ENCODE measurements around the gene SLC35D3. TPM values are rescaled to one million over a fixed set of nuclear protein-coding genes. Genes with fewer than 3 reads are reported as not detected.
A peak's percentile ranks its signal among the peaks of the same experiment; 100 is the strongest.

Gene SLC35D3
- polyA plus RNA-seq, 1 experiment: not detected

DNA sequence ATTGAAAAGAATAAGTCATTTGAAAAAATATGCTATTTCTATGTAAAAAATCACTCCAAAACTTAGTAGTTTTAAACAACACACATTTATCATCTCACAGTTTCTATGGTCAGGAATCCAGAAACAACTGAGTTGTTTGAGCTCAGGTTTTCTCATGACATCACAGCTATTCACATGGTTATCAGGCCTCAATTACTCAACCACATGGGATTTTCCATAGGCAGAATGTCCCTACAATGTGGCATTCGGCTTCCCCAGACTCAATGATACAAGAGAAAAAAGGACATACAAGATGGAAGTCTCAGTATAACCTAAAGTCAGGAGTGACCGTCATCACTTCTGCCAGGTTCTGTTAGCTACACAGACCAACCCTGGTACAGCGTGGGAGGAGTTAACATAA is 3.4 kb upstream of the SLC35D3 start:
- Histone ChIP-seq H3K27me3 (ENCODE audit: control insufficient read depth, insufficient read depth, low read length) (peaks cover 26% of the 10 kb centered on the region), H3K4me3 (ENCODE audit: low read depth, low read length) (no peak overlapping the region), H3K36me3 (ENCODE audit: control insufficient read depth, insufficient read depth, low read length) (no peaks in the 10 kb centered on the region)
- TF ChIP-seq, protein P1, sequence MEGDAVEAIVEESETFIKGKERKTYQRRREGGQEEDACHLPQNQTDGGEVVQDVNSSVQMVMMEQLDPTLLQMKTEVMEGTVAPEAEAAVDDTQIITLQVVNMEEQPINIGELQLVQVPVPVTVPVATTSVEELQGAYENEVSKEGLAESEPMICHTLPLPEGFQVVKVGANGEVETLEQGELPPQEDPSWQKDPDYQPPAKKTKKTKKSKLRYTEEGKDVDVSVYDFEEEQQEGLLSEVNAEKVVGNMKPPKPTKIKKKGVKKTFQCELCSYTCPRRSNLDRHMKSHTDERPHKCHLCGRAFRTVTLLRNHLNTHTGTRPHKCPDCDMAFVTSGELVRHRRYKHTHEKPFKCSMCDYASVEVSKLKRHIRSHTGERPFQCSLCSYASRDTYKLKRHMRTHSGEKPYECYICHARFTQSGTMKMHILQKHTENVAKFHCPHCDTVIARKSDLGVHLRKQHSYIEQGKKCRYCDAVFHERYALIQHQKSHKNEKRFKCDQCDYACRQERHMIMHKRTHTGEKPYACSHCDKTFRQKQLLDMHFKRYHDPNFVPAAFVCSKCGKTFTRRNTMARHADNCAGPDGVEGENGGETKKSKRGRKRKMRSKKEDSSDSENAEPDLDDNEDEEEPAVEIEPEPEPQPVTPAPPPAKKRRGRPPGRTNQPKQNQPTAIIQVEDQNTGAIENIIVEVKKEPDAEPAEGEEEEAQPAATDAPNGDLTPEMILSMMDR (IDR thresholded peaks at IDR 0.05; ENCODE audit: insufficient read depth, low read depth, low read length): no peak
- no peak for DNase-seq (ENCODE audit: low read depth)
- CTCF ChIA-PET: interaction anchor here (0.6 kb wide), 1 partner anchor 296 kb away, joined by 3 read pairs; no protein-coding TSS in a partner anchor
- POLR2A ChIA-PET: no interaction called here

DNA sequence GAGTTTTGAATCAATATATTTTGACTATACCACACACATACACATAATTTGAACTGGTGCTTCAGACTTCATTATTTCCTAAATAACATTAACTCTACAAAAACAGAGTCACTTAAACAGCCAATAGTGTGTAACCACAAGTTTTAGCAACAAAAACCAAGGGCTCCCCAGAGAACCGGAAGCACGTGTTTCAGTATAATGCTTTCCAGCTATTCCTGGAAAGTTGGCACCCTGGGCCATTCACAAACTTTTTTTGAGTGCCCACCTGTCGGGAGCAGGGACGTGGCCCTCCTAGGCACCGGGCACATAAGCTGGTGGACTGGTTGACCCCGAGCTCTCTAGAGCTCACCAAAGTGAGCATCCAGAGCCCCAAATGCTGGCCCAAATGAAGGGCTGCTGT is 1.9 kb upstream of the SLC35D3 start:
- TF ChIP-seq, protein P1 (IDR thresholded peaks at IDR 0.05; ENCODE audit: insufficient read depth, low read depth, low read length): no peak
- Histone ChIP-seq H3K36me3 (ENCODE audit: control insufficient read depth, insufficient read depth, low read length) (no peaks in the 10 kb centered on the region), H3K4me3 (ENCODE audit: low read depth, low read length) (no peak overlapping the region), H3K27me3 (ENCODE audit: control insufficient read depth, insufficient read depth, low read length) (peaks cover 36% of the 10 kb centered on the region)
- CTCF ChIA-PET: interaction anchor here (2.4 kb wide), 1 partner anchor 12 kb away, joined by 8 read pairs; no protein-coding TSS in a partner anchor
- POLR2A ChIA-PET: no interaction called here
- no peak for DNase-seq (ENCODE audit: low read depth)

DNA sequence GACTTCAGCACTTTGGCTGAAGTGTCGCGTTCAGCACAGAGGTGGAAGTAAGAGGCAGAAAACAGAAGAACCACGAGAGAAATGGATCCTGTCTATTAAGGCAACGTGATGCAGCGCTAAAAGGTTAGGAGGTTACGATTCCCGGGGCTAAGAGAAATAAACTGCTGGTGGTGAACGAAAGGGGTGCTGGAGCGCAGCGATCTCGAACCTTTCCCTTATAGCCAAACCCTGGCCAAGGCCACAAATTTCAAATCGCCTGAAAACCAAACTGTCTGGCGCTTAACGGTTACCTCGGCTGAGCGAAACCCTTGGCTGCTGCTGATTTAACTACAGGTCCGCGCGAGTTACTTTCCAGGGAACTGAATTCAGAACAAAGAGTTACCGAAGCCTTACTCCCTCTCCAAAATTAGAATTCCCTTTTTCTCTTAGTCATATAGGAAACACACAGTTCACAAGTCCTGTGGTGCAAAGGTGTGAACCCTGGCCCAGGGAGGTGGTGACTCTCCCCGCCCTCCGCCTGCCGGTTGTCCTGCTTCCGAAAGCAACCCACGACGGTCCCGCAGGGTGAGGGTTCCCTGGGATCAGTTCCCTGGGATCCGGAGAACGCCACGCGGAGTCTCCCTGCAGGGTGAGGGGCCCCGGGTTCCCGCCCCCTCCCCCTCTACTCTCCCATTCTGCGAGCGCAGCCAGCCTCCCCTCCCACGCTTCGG is 1.3 kb upstream of the SLC35D3 start:
- ChIA-PET POLR2A (no interaction called here), CTCF (interaction anchor here (1.9 to 2.4 kb wide), 2 partner anchors 11 to 277 kb away, joined by 7 to 8 read pairs; no protein-coding TSS in a partner anchor)
- TF ChIP-seq, protein P1 (IDR thresholded peaks at IDR 0.05; ENCODE audit: insufficient read depth, low read depth, low read length): no peak
- Histone ChIP-seq H3K4me3 (ENCODE audit: low read depth, low read length) (peak overlapping the region; percentile 44), H3K36me3 (ENCODE audit: control insufficient read depth, insufficient read depth, low read length) (no peaks in the 10 kb centered on the region), H3K27me3 (ENCODE audit: control insufficient read depth, insufficient read depth, low read length) (peaks cover 36% of the 10 kb centered on the region)
- no peak for DNase-seq (ENCODE audit: low read depth)

DNA sequence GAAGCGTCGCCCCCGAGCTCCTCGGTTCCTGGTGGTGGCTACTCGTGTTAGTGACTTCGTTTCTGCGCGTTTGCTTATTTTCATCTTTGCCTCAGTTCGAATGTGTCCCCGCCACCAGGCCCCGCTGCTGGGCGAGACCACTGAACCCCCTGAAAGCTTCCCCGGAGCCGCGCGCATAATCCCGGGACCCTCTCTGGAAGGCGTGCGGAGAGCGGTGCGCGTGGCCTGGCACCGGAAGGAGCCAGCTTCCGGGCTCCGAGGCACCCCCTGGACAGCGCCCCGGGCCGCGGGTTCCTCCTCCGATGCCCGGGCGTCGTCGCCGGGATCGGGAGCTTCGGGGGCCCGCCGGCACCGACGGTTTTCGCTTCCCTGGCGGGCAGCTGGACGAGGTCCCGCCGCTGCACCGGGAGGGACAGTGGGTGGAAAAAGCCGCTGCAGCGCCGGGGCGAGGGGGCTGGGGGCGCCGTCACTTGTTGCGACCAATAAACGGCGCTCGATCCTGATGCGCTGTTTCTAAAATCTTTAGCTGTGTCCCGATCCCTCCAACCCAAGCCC is 643 bp upstream of the SLC35D3 start:
- no peak for DNase-seq (ENCODE audit: low read depth)
- Histone ChIP-seq H3K4me3 (ENCODE audit: low read depth, low read length) (peak overlapping the region; percentile 44), H3K27me3 (ENCODE audit: control insufficient read depth, insufficient read depth, low read length) (peaks cover 37% of the 10 kb centered on the region), H3K36me3 (ENCODE audit: control insufficient read depth, insufficient read depth, low read length) (no peaks in the 10 kb centered on the region)
- TF ChIP-seq, protein P1 (IDR thresholded peaks at IDR 0.05; ENCODE audit: insufficient read depth, low read depth, low read length): no peak
- CTCF ChIA-PET: interaction anchor here (0.5 to 2.4 kb wide), 3 partner anchors 10 to 277 kb away, joined by 3 to 8 read pairs (median 7); no protein-coding TSS in a partner anchor
- POLR2A ChIA-PET: no interaction called here

DNA sequence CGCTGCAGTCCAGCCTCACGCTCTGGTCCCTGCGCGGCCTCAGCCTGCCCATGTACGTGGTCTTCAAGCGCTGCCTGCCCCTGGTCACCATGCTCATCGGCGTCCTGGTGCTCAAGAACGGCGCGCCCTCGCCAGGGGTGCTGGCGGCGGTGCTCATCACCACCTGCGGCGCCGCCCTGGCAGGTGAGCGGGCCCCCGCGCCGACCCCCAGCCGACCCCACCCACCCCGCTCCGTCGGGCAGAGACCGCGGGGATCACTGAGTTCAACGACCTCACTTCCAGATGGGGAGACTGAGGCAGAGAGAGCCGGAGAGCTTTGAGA is 545 bp downstream of the SLC35D3 start:
- Histone ChIP-seq H3K27me3 (ENCODE audit: control insufficient read depth, insufficient read depth, low read length) (peaks cover 37% of the 10 kb centered on the region), H3K36me3 (ENCODE audit: control insufficient read depth, insufficient read depth, low read length) (no peaks in the 10 kb centered on the region)
- TF ChIP-seq, protein P1 (IDR thresholded peaks at IDR 0.05; ENCODE audit: insufficient read depth, low read depth, low read length): no peak

More for the DNA sequence above, 545 bp downstream of the SLC35D3 start:
- CTCF ChIA-PET: interaction anchor here (0.6 to 2.4 kb wide), 3 partner anchors 9 to 782 kb away, joined by 3 to 8 read pairs (median 7); no protein-coding TSS in a partner anchor
- no peak for DNase-seq (ENCODE audit: low read depth)
- peak overlapping the region; percentile 31 for H3K4me3 ChIP-seq (ENCODE audit: low read depth, low read length)
- POLR2A ChIA-PET: interaction anchor here (0.6 kb wide), 1 partner anchor 355 kb away, joined by 3 read pairs; no protein-coding TSS in a partner anchor
